Testis (tissue), 3 donors: ENCODE measurements around the gene GRK4. TPM values are rescaled to one million over a fixed set of nuclear protein-coding genes. Genes with fewer than 3 reads are reported as not detected.

ENCODE experiments used
- DNase-seq: peaks from one replicate; pipeline ENCODE4 v3.0.0-alpha.2; 2019
- H3K27ac ChIP-seq, 2 donors: fragments of 200-600 bp; sonication (generic); one replicate each; pipeline ENCODE4 v1.5.1; 2019
- H3K27me3 ChIP-seq: fragments of 200-600 bp; sonication (generic); one replicate; pipeline ENCODE4 v1.5.1; 2019
- H3K36me3 ChIP-seq: fragments of 200-600 bp; sonication (generic); one replicate; pipeline ENCODE4 v1.5.1; 2017; ENCODE audit warnings: low read depth; ENCODE audit errors: missing control alignments
- H3K4me1 ChIP-seq: fragments of 200-600 bp; sonication (generic); one replicate; pipeline ENCODE4 v1.5.1; 2019
- H3K4me3 ChIP-seq, 2 donors: fragments of 200-600 bp; sonication (generic); one replicate each; pipeline ENCODE4 v1.5.1; 2017 to 2019
- H3K9me3 ChIP-seq: fragments of 200-600 bp; sonication (generic); one replicate; pipeline ENCODE4 v1.5.1; 2017
- POLR2A ChIP-seq: fragments of 450-650 bp; IDR thresholded peaks from one replicate; pipeline ENCODE4 v1.6.1; 2017; ENCODE audit warnings: antibody characterized with exemption, mild to moderate bottlenecking, moderate library complexity
- WGBS, 2 donors: methylation state at CpG; one replicate each; pipeline ENCODE4 v1.1.5; 2018; 5-methylcytosine and 5-hydroxymethylcytosine counted together
- intact Hi-C: fragments of 100-400 bp; cut with DNase I; formaldehyde crosslinking; loops from one replicate; pipeline ENCODE4 v1.15.1; 2023; ENCODE audit warnings: low total_unique reads
- polyA plus RNA-seq: library from polyadenylated mRNA; stranded (reverse); fragments of 350-450 nt; fragmentation: Illumina TruSeq; extraction: RNeasy Lipid Tissue Mini Kit (QIAGEN cat#74804); gene quantifications from one replicate; pipeline ENCODE4 v1.2.3, GENCODE V29; 2014; ENCODE audit warnings: low read depth, low replicate concordance; ENCODE audit not compliant: insufficient read depth
- small RNA-seq, 2 donors: library from RNA; depleted of rRNA; stranded (forward); fragments of <200 nt; gene quantifications; one replicate each; pipeline ENCODE3, GENCODE V24; 2016
- total RNA-seq, 2 donors: library from RNA; depleted of rRNA; stranded (reverse); fragments of >200 nt; gene quantifications; one replicate each; pipeline ENCODE4 v1.2.3, GENCODE V29; 2016
- TF ChIP-seq, protein P1 (sequence below), 3 experiments: fragments of 450-650 bp in 2 of 3; fragments of 200-600 bp in 1 of 3; sonication (generic) in 1 of 3; IDR thresholded peaks; one replicate each; pipeline ENCODE4 v1.5.1; 2016 to 2019; ENCODE audit warnings: antibody characterized with exemption in 3 of 3, mild to moderate bottlenecking in 2 of 3, moderate library complexity in 1 of 3

The GRK4 gene
- total and polyA plus RNA-seq, 3 donors from 2014 or later: 33.8 to 106 (median 73.0) TPM

DNA sequence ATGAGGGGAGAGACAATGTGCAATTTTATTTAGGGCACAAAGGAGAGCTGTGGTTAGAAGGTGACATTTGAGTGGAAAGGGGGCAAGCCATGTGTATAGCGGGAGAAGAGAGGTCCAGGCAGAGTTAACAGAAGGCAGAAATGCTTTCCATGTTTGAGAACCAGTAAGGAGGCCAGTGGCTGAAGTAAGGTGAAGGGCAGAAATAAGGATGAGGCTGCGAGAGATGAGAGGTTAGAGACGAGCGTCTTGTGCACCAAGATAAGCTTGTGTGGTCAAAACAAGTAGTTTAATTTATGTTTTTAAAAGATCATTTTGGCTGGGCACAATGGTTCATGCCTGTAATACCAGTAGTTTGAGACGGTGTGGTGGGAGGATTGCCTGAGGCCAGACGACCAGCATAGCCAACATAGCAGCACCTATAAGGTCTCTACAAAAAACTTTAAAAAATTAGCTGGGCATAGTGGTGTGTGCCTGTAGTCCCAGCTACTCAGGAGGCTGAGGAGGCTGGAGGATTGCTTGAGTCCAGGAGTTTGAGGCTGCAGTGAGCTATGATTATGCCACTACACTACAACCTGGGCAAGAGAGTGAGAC lies 119.6 kb downstream of the GRK4 start:
- H3K27me3 ChIP-seq: no peaks in the 10 kb centered on the region
- TF ChIP-seq POLR2A: no peak
- TF ChIP-seq, protein P1, sequence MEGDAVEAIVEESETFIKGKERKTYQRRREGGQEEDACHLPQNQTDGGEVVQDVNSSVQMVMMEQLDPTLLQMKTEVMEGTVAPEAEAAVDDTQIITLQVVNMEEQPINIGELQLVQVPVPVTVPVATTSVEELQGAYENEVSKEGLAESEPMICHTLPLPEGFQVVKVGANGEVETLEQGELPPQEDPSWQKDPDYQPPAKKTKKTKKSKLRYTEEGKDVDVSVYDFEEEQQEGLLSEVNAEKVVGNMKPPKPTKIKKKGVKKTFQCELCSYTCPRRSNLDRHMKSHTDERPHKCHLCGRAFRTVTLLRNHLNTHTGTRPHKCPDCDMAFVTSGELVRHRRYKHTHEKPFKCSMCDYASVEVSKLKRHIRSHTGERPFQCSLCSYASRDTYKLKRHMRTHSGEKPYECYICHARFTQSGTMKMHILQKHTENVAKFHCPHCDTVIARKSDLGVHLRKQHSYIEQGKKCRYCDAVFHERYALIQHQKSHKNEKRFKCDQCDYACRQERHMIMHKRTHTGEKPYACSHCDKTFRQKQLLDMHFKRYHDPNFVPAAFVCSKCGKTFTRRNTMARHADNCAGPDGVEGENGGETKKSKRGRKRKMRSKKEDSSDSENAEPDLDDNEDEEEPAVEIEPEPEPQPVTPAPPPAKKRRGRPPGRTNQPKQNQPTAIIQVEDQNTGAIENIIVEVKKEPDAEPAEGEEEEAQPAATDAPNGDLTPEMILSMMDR (IDR thresholded peaks at IDR 0.05): no peak
- peaks cover 5% of the 10 kb centered on the region for H3K4me1 ChIP-seq
- WGBS, 2 donors: 63 to 78% methylated on average over 6 of the region's 6 CpGs
- no peak for DNase-seq
- no peak overlapping the region for H3K4me3 ChIP-seq
- H3K27ac ChIP-seq: no peak overlapping the region
- intact Hi-C loops: no loop called here
- no peaks in the 10 kb centered on the region for H3K9me3 ChIP-seq
- no peaks in the 10 kb centered on the region for H3K36me3 ChIP-seq

DNA sequence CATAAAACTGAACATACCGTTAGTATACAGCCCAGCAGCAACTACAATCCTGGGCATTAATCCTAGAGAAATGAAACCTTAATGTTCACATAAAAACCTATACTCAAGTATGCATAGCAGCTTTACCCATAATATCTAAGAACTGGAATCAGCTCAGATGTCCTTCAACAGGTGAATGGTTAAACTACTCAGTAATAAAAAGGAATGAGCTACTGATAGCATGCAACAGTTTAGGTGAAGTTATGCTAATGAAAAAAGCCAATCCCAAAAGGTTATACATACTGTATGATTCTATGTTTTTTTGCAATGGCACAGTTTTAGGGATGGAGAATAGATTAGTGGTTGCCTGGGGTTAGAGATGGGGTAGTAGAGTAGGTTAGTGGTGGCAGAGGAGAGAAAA lies 120.4 kb downstream of the GRK4 start:
- no peak overlapping the region for H3K27ac ChIP-seq
- no peak overlapping the region for H3K4me3 ChIP-seq
- no peak for TF ChIP-seq POLR2A
- TF ChIP-seq, protein P1 (IDR thresholded peaks at IDR 0.05): no peak
- DNase-seq: no peak
- peaks cover under 1% of the 10 kb centered on the region for H3K4me1 ChIP-seq
- H3K9me3 ChIP-seq: no peaks in the 10 kb centered on the region
- intact Hi-C loops: no loop called here
- no peaks in the 10 kb centered on the region for H3K27me3 ChIP-seq
- no peaks in the 10 kb centered on the region for H3K36me3 ChIP-seq
- WGBS, 2 donors: 0 to 67% methylated on average over 1 of the region's 1 CpG

DNA sequence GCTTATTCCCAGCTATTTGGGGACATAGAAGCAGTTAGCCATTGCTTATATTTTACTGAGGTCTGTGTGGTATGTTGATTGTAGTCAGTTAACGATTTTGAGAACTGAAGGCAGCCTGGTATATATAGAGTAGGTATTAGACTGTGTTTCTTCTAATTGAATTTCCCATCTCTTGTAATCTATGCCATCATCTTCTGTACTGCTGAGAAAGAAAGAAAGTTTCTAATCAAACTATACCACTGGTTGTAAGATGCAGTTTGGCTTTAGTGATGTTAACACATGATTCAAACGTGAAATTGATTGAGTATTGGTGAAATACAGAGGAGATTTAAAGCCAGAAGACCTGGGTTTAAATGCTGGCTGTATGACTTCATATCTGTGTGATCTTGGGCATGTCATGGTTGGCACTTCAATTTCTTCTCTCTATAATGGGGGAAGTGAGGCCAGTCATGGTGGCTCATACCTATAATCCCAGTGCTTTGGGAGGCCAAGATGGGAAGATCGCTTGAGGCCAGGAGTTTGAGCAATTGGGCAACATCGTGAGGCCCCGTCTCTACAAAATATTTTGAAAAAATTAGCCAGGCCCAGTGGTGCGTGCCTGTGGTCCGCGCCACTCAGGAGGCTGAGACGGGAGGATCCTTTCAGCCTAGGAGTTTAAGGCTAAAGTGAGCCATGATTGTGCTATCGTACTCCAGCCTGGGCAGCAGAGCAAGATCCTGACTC lies 122.7 kb downstream of the GRK4 start:
- no peak overlapping the region for H3K4me3 ChIP-seq
- 92 to 96% methylated on average over 10 of the region's 10 CpGs for WGBS, 2 donors
- intact Hi-C loops: no loop called here

DNA sequence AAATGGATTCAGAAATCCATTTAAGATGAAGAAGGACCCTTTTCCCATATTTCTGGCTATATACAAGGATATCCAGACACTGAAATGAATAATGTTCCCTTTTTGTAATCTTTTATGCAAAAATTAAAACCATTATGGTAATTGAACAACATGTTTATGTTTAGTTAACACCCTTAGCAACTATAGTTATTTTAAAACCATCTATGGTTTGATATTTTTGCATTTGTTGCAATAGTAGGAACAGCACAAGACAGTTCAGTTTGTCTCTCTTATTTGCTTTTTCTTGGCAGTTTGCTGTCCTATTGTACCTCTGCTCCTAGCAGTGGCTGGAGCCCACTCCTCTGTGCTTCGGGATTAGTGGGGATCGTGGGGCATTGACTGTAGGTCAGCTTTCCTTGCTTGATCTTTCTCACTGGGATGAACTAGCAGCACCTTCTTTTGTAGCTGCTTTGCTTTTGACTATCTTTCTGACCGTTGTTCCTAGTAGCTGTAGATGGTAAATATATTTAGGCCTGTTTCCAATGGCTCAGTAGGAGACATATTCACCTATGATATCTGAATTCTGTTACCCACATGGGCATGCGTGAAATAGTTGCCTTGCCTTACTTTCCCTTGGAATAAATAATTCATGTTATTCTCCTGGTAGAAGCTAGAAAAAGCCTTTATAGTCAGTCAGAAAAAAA lies 123.9 kb downstream of the GRK4 start:
- intact Hi-C loops: no loop called here
- TF ChIP-seq, protein P1 (IDR thresholded peaks at IDR 0.05): no peak
- no peak for TF ChIP-seq POLR2A
- H3K27me3 ChIP-seq: no peaks in the 10 kb centered on the region
- no peaks in the 10 kb centered on the region for H3K36me3 ChIP-seq
- H3K9me3 ChIP-seq: no peaks in the 10 kb centered on the region
- H3K27ac ChIP-seq: no peak overlapping the region
- no peak overlapping the region for H3K4me3 ChIP-seq
- DNase-seq: no peak
- WGBS, 2 donors: 90 to 91% methylated on average over 4 of the region's 4 CpGs
- H3K4me1 ChIP-seq: no peaks in the 10 kb centered on the region

More for the DNA sequence above, 122.7 kb downstream of the GRK4 start:
- TF ChIP-seq POLR2A: no peak
- TF ChIP-seq, protein P1 (IDR thresholded peaks at IDR 0.05): no peak
- no peak for DNase-seq
- Histone ChIP-seq H3K27ac (no peak overlapping the region), H3K27me3 (no peaks in the 10 kb centered on the region), H3K4me1 (no peaks in the 10 kb centered on the region), H3K9me3 (no peaks in the 10 kb centered on the region), H3K36me3 (no peaks in the 10 kb centered on the region)

Small RNA genes within 50 kb of the gene (small RNA-seq; reads per million reads assigned to genes)
- gene RF02134 (0 reads per million in 2 donors), gene RF02135 (0 reads per million in 2 donors), gene RNU6-204P (0 reads per million in 2 donors)

Other genes starting within 250 kb of the GRK4 start
- gene TNIP2, start 207.2 kb upstream of the GRK4 start, total RNA-seq: 100 to 1,000 TPM in 1 of 2 donors, 10 to 100 TPM in 1; 99.7 to 108 TPM
- 35.1 TPM for gene TNIP2, start 207.2 kb upstream of the GRK4 start, polyA plus RNA-seq
- gene SH3BP2, start 170.5 kb upstream of the GRK4 start, total RNA-seq: 10 to 100 TPM; 45.0 to 47.3 TPM
- 26.6 TPM for gene SH3BP2, start 170.5 kb upstream of the GRK4 start, polyA plus RNA-seq
- 100 to 1,000 TPM; 318 to 355 TPM for gene ADD1, start 119.7 kb upstream of the GRK4 start, total RNA-seq
- gene ADD1, start 119.7 kb upstream of the GRK4 start, polyA plus RNA-seq: 233 TPM
- 10 to 100 TPM; 17.4 to 25.4 TPM for gene NOP14, start 165 bp upstream of the GRK4 start, total RNA-seq
- 15.0 TPM for gene NOP14, start 165 bp upstream of the GRK4 start, polyA plus RNA-seq
- gene HTT-AS, start 111.0 kb downstream of the GRK4 start, total RNA-seq: not detected
- gene HTT-AS, start 111.0 kb downstream of the GRK4 start, polyA plus RNA-seq: not detected
- 100 to 1,000 TPM; 146 to 168 TPM for gene HTT, start 111.1 kb downstream of the GRK4 start, total RNA-seq
- gene HTT, start 111.1 kb downstream of the GRK4 start, polyA plus RNA-seq: 45.2 TPM